ENCODE results near the gene B3GNT4.

GRCh38 chr12:122244565-122245371 lies 41.3 kb downstream of the B3GNT4 start:
- TF ChIP-seq POLR2A (IDR thresholded peaks at IDR 0.05), result no peak
- no peak for TF ChIP-seq CTCF (IDR thresholded peaks at IDR 0.05)

Data from heart left ventricle (tissue), 13 donors.